A549 (cell line): Measurements from ENCODE around the gene NFIX.

Experiments used
- CEBPB ChIP-seq, 2 experiments: fragments of >200 bp in 1 of 2; sonication (Bioruptor Twin) in 1 of 2; formaldehyde crosslinking in 1 of 2; IDR thresholded peaks; 2 replicates each; pipeline ENCODE4 v1.6.1; 2012 to 2016
- CHD2 ChIP-seq: fragments of 150-350 bp; IDR thresholded peaks from 2 replicates; pipeline ENCODE4 v1.6.1; 2014; ENCODE audit warnings: low read length; ENCODE audit not compliant: partially characterized antibody
- TF ChIP-seq, protein P1 (sequence below): IDR thresholded peaks from 2 replicates; pipeline ENCODE4 v1.6.1; 2012; ENCODE audit warnings: low read depth, borderline replicate concordance
- TF ChIP-seq, protein P2 (sequence below): fragments of >200 bp; sonication (Bioruptor Twin); formaldehyde crosslinking; IDR thresholded peaks from 3 replicates; pipeline ENCODE4 v1.5.1; 2016

DNA sequence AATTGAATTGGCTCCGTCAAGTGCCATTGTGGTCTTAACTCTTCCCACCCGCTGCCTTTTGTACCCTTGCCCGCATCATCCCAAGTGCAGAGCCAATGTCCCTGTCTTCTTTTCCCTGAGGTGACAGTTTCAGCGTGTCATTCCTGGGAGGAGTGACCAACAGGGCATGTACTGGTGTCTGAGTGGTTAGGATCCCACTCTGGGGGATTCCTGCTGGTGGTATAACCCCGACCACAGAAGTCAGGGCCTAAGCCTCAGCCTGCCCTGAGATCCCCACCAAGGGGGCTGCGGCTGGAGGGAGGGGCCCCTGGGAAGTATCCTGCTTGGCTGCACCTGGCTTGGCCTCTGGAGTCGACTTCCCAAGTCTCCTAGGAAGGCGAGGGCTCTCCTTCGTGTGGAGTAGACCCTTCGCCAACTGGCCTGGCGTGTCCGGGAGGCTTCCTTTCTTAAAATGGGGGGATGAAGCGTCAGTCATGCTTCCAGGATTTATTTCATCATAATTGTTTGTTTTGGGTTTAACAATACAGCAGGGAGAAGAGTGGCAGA lies 40.6 kb downstream of the NFIX start:
- no peak for TF ChIP-seq CHD2
- TF ChIP-seq, protein P1, sequence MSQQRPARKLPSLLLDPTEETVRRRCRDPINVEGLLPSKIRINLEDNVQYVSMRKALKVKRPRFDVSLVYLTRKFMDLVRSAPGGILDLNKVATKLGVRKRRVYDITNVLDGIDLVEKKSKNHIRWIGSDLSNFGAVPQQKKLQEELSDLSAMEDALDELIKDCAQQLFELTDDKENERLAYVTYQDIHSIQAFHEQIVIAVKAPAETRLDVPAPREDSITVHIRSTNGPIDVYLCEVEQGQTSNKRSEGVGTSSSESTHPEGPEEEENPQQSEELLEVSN = no peak
- TF ChIP-seq, protein P2, sequence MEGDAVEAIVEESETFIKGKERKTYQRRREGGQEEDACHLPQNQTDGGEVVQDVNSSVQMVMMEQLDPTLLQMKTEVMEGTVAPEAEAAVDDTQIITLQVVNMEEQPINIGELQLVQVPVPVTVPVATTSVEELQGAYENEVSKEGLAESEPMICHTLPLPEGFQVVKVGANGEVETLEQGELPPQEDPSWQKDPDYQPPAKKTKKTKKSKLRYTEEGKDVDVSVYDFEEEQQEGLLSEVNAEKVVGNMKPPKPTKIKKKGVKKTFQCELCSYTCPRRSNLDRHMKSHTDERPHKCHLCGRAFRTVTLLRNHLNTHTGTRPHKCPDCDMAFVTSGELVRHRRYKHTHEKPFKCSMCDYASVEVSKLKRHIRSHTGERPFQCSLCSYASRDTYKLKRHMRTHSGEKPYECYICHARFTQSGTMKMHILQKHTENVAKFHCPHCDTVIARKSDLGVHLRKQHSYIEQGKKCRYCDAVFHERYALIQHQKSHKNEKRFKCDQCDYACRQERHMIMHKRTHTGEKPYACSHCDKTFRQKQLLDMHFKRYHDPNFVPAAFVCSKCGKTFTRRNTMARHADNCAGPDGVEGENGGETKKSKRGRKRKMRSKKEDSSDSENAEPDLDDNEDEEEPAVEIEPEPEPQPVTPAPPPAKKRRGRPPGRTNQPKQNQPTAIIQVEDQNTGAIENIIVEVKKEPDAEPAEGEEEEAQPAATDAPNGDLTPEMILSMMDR = no peak
- TF ChIP-seq CEBPB (IDR thresholded peaks at IDR 0.05) = no peak
